ENCODE data around the gene CHD3. TPM values are rescaled to one million over a fixed set of nuclear protein-coding genes. Genes with fewer than 3 reads are reported as not detected.
A peak's percentile ranks its signal among the peaks of the same experiment; 100 is the strongest.

CHD3 gene
- total RNA-seq, 1 donor from 2014 or later = 30.3 TPM

DNA sequence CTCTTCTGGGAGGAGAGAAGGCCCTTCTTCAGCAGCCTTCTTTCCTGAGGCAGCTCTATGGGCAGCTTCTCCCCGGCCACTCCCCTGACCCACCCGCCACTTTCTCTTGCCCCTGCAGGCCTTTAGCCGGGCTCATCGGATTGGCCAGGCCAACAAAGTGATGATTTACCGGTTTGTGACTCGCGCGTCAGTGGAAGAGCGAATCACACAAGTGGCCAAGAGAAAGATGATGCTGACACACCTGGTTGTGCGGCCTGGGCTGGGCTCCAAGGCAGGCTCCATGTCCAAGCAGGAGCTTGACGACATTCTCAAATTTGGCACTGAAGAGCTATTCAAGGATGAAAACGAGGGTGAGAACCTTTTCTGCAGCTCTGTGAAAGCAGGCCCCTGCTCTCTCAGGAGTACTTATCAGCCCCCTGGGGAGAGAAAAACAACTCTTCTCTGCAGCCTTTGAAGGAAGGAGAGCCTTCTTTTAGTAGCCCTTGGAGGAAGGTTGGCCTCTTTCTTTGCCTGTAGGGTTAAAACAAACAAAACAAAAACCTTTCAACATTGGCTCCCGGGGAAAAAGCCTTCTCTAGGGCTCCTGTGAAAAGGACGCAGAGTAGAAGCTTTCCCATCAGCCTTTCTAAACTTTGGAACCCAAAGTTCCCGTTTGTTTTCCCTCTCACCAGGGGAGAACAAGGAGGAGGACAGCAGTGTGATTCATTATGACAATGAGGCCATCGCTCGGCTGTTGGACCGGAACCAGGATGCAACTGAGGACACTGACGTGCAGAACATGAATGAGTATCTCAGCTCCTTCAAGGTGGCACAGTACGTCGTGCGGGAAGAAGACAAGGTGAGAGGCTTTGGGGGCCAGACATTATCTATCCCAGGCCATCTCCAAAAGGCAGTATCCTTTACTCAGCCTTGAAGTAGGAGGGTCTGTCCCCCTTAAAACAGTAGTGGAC, 14.8 kb downstream of the CHD3 start:
- TF ChIP-seq, protein P1, sequence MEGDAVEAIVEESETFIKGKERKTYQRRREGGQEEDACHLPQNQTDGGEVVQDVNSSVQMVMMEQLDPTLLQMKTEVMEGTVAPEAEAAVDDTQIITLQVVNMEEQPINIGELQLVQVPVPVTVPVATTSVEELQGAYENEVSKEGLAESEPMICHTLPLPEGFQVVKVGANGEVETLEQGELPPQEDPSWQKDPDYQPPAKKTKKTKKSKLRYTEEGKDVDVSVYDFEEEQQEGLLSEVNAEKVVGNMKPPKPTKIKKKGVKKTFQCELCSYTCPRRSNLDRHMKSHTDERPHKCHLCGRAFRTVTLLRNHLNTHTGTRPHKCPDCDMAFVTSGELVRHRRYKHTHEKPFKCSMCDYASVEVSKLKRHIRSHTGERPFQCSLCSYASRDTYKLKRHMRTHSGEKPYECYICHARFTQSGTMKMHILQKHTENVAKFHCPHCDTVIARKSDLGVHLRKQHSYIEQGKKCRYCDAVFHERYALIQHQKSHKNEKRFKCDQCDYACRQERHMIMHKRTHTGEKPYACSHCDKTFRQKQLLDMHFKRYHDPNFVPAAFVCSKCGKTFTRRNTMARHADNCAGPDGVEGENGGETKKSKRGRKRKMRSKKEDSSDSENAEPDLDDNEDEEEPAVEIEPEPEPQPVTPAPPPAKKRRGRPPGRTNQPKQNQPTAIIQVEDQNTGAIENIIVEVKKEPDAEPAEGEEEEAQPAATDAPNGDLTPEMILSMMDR (conservative IDR thresholded peaks at IDR 0.05; ENCODE audit: low read depth, low read length) = no peak
- DNase-seq (ENCODE audit: low read depth) = no peak

DNA sequence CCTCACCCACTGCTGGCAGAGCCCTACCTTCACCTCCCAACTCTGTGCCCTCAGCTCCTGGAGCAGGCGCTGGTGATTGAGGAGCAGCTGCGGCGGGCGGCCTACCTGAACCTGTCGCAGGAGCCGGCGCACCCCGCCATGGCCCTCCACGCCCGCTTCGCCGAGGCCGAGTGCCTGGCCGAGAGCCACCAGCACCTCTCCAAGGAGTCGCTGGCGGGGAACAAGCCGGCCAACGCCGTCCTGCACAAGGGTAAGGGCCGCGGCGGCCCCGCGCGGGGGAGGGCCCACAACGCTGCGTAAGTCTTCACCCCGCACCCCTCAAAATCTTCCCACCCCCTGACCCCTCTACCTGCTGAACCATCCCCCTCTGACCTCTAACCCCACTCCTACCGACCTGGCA, 20.5 kb downstream of the CHD3 start:
- no peak overlapping the region for H3K4me3 ChIP-seq (ENCODE audit: low read depth, low read length)
- DNase-seq (ENCODE audit: low read depth) = no peak
- TF ChIP-seq, protein P1 (conservative IDR thresholded peaks at IDR 0.05; ENCODE audit: low read depth, low read length) = no peak

More for the DNA sequence above, 14.8 kb downstream of the CHD3 start:
- H3K4me3 ChIP-seq (ENCODE audit: low read depth, low read length) = no peak overlapping the region

DNA sequence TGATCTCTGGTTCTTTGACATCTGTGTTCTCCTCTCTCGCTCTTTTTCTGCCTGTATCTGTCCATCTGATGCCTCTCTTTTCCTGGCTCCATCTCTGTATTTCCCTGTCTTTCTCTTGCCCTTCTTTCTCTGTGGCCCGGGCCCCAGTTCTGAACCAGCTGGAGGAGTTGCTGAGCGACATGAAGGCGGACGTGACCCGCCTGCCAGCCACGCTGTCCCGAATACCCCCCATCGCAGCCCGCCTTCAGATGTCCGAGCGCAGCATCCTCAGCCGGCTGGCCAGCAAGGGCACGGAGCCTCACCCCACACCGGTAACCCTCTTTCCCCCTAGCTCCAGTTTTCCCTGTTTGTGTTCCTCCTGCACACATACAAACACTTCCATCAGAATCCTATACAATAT, 21.7 kb downstream of the CHD3 start:
- DNase-seq (ENCODE audit: low read depth) = no peak
- no peak overlapping the region for H3K4me3 ChIP-seq (ENCODE audit: low read depth, low read length)
- TF ChIP-seq, protein P1 (conservative IDR thresholded peaks at IDR 0.05; ENCODE audit: low read depth, low read length) = no peak

DNA sequence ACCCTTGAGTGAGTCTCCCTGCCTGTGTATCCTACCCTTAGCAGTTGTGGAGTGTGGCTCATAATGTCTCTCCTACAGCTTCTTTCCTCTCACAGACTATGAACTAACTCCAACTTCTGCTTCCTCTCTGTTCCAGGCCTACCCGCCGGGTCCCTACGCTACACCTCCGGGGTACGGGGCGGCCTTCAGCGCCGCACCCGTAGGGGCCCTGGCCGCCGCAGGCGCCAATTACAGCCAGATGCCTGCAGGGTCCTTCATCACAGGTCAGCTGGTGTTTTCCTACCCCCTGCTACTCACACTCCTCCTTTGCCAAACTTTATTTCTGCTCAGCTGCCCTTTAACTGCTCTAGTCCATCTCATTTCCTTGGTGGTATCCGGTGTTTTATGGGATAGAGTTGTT, 22.1 kb downstream of the CHD3 start:
- no peak for DNase-seq (ENCODE audit: low read depth)
- TF ChIP-seq, protein P1 (conservative IDR thresholded peaks at IDR 0.05; ENCODE audit: low read depth, low read length) = no peak
- H3K4me3 ChIP-seq (ENCODE audit: low read depth, low read length) = no peak overlapping the region

DNA sequence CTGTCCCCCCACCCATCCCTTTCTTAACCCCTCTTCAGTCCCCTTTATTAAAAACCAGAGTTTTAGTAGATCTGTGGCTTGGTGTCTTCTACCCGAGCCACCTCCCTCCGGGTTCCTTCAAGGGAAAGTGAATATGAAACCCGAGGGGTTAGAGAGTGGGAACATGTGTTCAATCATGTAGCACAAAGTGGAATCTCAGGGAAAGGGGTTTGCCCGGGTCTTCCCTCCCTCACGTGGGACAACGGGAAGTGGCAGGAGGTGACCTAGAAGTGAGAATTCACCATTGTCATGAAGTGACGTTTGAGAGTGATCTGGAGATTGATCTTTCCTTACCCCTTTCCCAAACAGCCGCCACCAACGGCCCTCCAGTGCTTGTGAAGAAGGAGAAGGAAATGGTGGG, 22.5 kb downstream of the CHD3 start:
- no peak overlapping the region for H3K4me3 ChIP-seq (ENCODE audit: low read depth, low read length)
- no peak for DNase-seq (ENCODE audit: low read depth)
- TF ChIP-seq, protein P1 (conservative IDR thresholded peaks at IDR 0.05; ENCODE audit: low read depth, low read length) = no peak

DNA sequence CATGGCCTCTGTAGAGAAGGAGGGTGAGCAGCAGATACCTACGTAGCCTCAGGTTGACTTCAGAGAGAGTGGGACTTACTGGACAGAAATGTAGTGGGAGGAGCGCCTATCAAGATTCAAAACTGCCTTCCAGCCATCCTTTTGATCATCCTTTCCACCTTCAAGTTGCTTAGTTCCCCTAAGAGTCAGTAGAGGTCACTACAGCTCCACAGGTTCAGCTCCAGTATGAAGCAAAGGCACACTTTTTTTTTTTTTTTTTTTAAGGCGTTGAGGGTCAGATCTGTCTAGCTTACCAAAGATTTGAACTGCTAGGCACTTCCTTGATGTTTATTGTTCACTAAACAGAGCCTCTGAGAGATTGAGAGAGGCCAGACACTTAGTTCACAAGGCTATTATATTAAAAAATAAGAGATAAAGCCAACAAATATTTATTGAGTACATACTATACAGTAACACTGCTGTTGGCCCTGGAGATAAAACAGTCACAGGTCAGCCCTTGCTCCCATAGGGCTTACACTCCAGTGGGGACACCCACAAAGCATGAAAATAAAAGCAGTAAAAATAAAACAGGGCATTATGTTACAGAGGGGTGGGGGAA, 24.4 kb downstream of the CHD3 start:
- no peak overlapping the region for H3K4me3 ChIP-seq (ENCODE audit: low read depth, low read length)
- no peak for DNase-seq (ENCODE audit: low read depth)
- TF ChIP-seq, protein P1 (conservative IDR thresholded peaks at IDR 0.05; ENCODE audit: low read depth, low read length) = peak; percentile 93

All from epithelial cell of proximal tubule (primary cell).